ENCODE measurements around the gene SPEM2. TPM values are rescaled to one million over a fixed set of nuclear protein-coding genes. Genes with fewer than 3 reads are reported as not detected.
A peak's percentile ranks its signal among the peaks of the same experiment; 100 is the strongest.

SPEM2 gene
- total RNA-seq, 4 donors from 2014 or later = not detected

- ATAC-seq (ENCODE audit: low FRiP score) (peak; percentile 35), DNase-seq (ENCODE audit: low spot score) (no peak)
- no peak for TF ChIP-seq CTCF (IDR thresholded peaks at IDR 0.05)
Observed at GRCh38 chr17:7393613-7394451, 31.6 kb upstream of the SPEM2 start.

- no peak for TF ChIP-seq CTCF (IDR thresholded peaks at IDR 0.05)
- DNase-seq (ENCODE audit: low spot score) (no peak), ATAC-seq (ENCODE audit: low FRiP score) (peak; percentile 89)
Observed at GRCh38 chr17:7394452-7395191, 30.8 kb upstream of the SPEM2 start, which contains the start of gene PLSCR3. PLSCR3 (minus strand) TSS chr17:7394525; CDS start chr17:7394110, 415 bp downstream.

GRCh38 chr17:7396147-7396546 lies 29.3 kb upstream of the SPEM2 start:
- ATAC-seq (ENCODE audit: low FRiP score) (no peak), DNase-seq (ENCODE audit: low spot score) (no peak)
- no peak for TF ChIP-seq CTCF (IDR thresholded peaks at IDR 0.05)

GRCh38 chr17:7398612-7399011 lies 26.8 kb upstream of the SPEM2 start:
- no peak for TF ChIP-seq CTCF (IDR thresholded peaks at IDR 0.05)
- no peak for DNase-seq (ENCODE audit: low spot score)
- no peak for ATAC-seq (ENCODE audit: low FRiP score)

- ATAC-seq (ENCODE audit: low FRiP score) = peak; percentile 5
- no peak for TF ChIP-seq CTCF (IDR thresholded peaks at IDR 0.05)
- no peak for DNase-seq (ENCODE audit: low spot score)
Observed at GRCh38 chr17:7403043-7403726, 22.2 kb upstream of the SPEM2 start.

- peak; percentile 63 for ATAC-seq (ENCODE audit: low FRiP score)
- no peak for TF ChIP-seq CTCF (IDR thresholded peaks at IDR 0.05)
- no peak for DNase-seq (ENCODE audit: low spot score)
Observed at GRCh38 chr17:7403727-7403976, 21.8 kb upstream of the SPEM2 start.

All from omental fat pad (tissue), 4 donors.